Thyroid gland (tissue), 4 donors: ENCODE data around the gene RBBP8.

Experiments used
- POLR2A ChIP-seq, 2 donors: fragments of 450-650 bp; IDR thresholded peaks; one replicate each; pipeline ENCODE4 v1.6.1; 2017; ENCODE audit warnings: antibody characterized with exemption in 2 of 2, mild to moderate bottlenecking in 2 of 2, moderate library complexity in 1 of 2
- TF ChIP-seq, protein P1 (sequence below), 6 experiments: fragments of 200-600 bp in 3 of 6; fragments of 450-650 bp in 3 of 6; sonication (generic) in 3 of 6; IDR thresholded peaks; one replicate each; pipeline ENCODE4 v1.5.1; 2016 to 2019; ENCODE audit warnings: antibody characterized with exemption in 6 of 6, mild to moderate bottlenecking in 2 of 6, inconsistent platforms in 1 of 6, moderate library complexity in 1 of 6

DNA sequence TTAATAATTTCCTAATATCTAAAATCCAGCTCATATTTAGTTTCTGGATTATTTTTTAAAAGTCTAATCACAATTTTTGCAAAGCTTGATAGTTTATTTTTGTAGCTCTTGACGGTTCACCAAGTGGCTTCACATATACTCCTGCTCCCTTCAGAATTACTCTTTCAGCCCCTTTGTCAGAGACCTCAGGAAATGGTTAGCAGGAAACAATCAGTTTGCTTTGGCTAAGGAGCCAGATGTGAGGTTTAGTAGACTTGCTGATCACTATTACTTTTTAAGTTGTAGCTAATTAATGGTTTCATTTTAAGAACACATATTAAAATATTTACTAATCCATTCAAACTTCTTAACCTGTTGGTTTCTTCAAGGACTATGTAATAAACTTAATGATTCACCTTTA, 2.3 kb downstream of the RBBP8 start:
- no peak for TF ChIP-seq POLR2A (IDR thresholded peaks at IDR 0.05)
- TF ChIP-seq, protein P1, sequence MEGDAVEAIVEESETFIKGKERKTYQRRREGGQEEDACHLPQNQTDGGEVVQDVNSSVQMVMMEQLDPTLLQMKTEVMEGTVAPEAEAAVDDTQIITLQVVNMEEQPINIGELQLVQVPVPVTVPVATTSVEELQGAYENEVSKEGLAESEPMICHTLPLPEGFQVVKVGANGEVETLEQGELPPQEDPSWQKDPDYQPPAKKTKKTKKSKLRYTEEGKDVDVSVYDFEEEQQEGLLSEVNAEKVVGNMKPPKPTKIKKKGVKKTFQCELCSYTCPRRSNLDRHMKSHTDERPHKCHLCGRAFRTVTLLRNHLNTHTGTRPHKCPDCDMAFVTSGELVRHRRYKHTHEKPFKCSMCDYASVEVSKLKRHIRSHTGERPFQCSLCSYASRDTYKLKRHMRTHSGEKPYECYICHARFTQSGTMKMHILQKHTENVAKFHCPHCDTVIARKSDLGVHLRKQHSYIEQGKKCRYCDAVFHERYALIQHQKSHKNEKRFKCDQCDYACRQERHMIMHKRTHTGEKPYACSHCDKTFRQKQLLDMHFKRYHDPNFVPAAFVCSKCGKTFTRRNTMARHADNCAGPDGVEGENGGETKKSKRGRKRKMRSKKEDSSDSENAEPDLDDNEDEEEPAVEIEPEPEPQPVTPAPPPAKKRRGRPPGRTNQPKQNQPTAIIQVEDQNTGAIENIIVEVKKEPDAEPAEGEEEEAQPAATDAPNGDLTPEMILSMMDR (IDR thresholded peaks at IDR 0.05), result no peak
